Adrenal gland (tissue), 5 donors: ENCODE results near the gene SLC25A21.

Experiments
- CTCF ChIP-seq, 6 experiments: fragments of 450-650 bp in 4 of 6; fragments of 200-600 bp in 2 of 6; sonication (generic) in 1 of 6; IDR thresholded peaks; 1 replicate in 5 of 6; 2 replicates in 1 of 6; pipeline versions ENCODE4 v1.5.1 to v1.8.0; 2016 to 2021; ENCODE audit warnings: antibody characterized with exemption in 6 of 6, mild to moderate bottlenecking in 2 of 6, moderate library complexity in 1 of 6
- POLR2A ChIP-seq, 2 donors: fragments of 450-650 bp; IDR thresholded peaks; one replicate each; pipeline ENCODE4 v1.6.1; 2017; ENCODE audit warnings: antibody characterized with exemption in 2 of 2, mild to moderate bottlenecking in 2 of 2, moderate library complexity in 1 of 2
- donor health status: DM: no; HTN: no; CAD: no.

- TF ChIP-seq CTCF (IDR thresholded peaks at IDR 0.05) (no peak), POLR2A (IDR thresholded peaks at IDR 0.05) (no peak)
Measured at GRCh38 chr14:36905272-36905888, 267.0 kb downstream of the SLC25A21 start.
